GM19455 (cell line): ENCODE data around the gene KIF22.
"Not testable (repeated sequence)": the region's sequence is repeated elsewhere in the genome, so short reads cannot be mapped to it uniquely, and the experiment has no call there.

Experiments
- ATAC-seq: cut with Tn5 transposase; IDR thresholded peaks from one replicate; pipeline ENCODE4 v1.9.1; 2021; ENCODE audit not compliant: unreplicated experiment

The KIF22 gene

GRCh38 chr16:29765167-29766032 lies 25.2 kb upstream of the KIF22 start:
- ATAC-seq: no peak

GRCh38 chr16:29766571-29766970 lies 24.0 kb upstream of the KIF22 start:
- ATAC-seq: no peak

- no peak for ATAC-seq
These were observed 23.5 kb upstream of the KIF22 start for GRCh38 chr16:29767062-29767461.

- no peak for ATAC-seq
These were observed 21.0 kb upstream of the KIF22 start for GRCh38 chr16:29769507-29769906.

GRCh38 chr16:29770250-29770929 lies 20.2 kb upstream of the KIF22 start:
- no peak for ATAC-seq

- ATAC-seq: not testable (repeated sequence)
These were observed 18.2 kb upstream of the KIF22 start for GRCh38 chr16:29772330-29772729.

GRCh38 chr16:29774730-29775129 lies 15.8 kb upstream of the KIF22 start:
- no peak for ATAC-seq

- no peak for ATAC-seq
These were observed 14.7 kb upstream of the KIF22 start for GRCh38 chr16:29775742-29776408.

- ATAC-seq: no peak
These were observed 12.8 kb upstream of the KIF22 start, which contains the start of gene ZG16 for GRCh38 chr16:29777576-29778350. TSS of gene ZG16 (plus strand) at chr16:29778256. CDS start at chr16:29779267, 1,011 bp downstream.

GRCh38 chr16:29779474-29779873 lies 11.1 kb upstream of the KIF22 start:
- no peak for ATAC-seq

- ATAC-seq: not testable (repeated sequence)
These were observed 7.2 kb upstream of the KIF22 start for GRCh38 chr16:29783094-29783953.

GRCh38 chr16:29784157-29784556 lies 6.4 kb upstream of the KIF22 start:
- no peak for ATAC-seq

GRCh38 chr16:29784901-29785500 lies 5.5 kb upstream of the KIF22 start:
- ATAC-seq: no peak

GRCh38 chr16:29787155-29787554 lies 3.4 kb upstream of the KIF22 start:
- ATAC-seq: not testable (repeated sequence)

- ATAC-seq: no peak
These were observed 772 bp upstream of the KIF22 start for GRCh38 chr16:29789775-29790182.

- ATAC-seq: no peak
These were observed 646 bp downstream of the KIF22 start for GRCh38 chr16:29790949-29791844.

GRCh38 chr16:29791845-29792807 lies 1.6 kb downstream of the KIF22 start:
- ATAC-seq: no peak
